ENCODE measurements around the gene ENTREP3. TPM values are rescaled to one million over a fixed set of nuclear protein-coding genes. Genes with fewer than 3 reads are reported as not detected.

ENTREP3 gene
- total RNA-seq, 1 experiment from 2014 or later = 20.7 TPM

DNA sequence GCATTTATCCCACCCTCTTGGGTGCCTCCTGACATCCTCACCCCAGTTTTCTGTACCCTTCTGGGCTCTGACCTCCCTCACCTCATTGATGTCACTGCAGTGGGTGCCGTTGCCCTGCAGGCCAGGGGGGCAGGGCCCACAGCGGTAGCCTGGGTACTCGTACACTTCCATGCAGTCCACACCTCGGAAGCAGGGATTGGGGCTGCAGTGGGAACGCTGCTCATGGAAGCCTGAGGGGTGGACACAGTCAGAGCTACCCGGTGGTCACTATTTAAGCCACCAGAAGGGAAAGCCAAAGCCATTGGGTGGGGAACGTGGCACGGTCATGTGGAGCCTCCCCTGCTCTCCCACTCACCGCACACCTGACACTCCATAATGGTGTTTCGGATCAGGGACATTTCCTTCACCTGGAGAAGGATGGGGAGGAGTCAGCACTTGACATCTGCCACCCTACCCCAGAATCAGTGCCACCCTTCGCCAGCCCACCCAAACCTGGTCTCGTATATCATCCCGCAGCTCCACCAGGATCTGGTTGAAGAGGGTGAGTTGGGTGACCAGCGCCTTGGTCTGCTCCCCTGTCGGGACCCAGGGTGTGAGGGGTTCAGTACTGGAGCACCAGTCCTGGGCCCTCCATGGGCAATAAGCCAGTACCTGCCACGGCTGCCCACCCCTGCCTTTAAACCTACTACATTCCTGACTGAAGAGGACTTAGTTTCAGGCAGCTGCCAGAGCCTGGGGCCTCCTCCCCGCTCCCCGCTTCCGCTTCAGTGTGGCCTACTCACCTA is 52.4 kb downstream of the ENTREP3 start:
- Histone ChIP-seq H3K9me2 (replicated peaks; ENCODE audit: insufficient read depth, low read length) (no peaks in the 10 kb centered on the region), H3K79me2 (ENCODE audit: low read length) (no peaks in the 10 kb centered on the region), H2AFZ (ENCODE audit: low read length) (no peak overlapping the region), H3K4me3 (ENCODE audit: low read length) (no peak overlapping the region), H3K36me3 (ENCODE audit: insufficient read depth, low read length) (no peaks in the 10 kb centered on the region), H4K20me1 (ENCODE audit: insufficient read depth, low read depth, low read length) (no peaks in the 10 kb centered on the region), H3K27me3 (ENCODE audit: low read length) (no peaks in the 10 kb centered on the region), H3K9ac (ENCODE audit: low read length) (no peak overlapping the region), H3K27ac (ENCODE audit: low read length) (no peak overlapping the region), H3K9me3 (ENCODE audit: low read length) (no peaks in the 10 kb centered on the region), H3K4me2 (ENCODE audit: low read depth, low read length, poor library complexity, severe bottlenecking) (no peak overlapping the region), H3K4me1 (ENCODE audit: low read length) (peaks cover 11% of the 10 kb centered on the region)
- DNase-seq = no peak

DNA sequence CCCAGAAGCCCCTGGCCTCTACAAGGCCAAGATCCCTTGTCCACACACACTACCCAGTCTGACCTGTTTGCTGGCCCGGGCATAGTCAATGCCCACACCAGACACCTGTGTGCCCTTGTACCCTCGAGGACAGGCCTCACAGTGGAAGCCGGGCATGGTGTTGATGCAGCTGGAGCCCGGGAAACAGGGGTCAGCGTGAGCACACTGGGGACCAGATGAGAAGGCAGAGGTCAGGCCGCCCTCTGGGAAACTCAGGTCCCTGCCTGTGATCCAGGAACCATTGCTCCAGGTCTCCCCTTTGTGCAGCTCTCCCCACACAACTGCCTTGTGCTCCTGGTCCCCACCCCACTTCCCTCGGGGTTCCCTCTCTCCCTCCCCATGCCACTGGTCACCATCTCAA is 53.1 kb downstream of the ENTREP3 start:
- Histone ChIP-seq H4K20me1 (ENCODE audit: insufficient read depth, low read depth, low read length) (no peaks in the 10 kb centered on the region), H3K27me3 (ENCODE audit: low read length) (no peaks in the 10 kb centered on the region), H3K4me3 (ENCODE audit: low read length) (no peak overlapping the region), H3K27ac (ENCODE audit: low read length) (no peak overlapping the region), H2AFZ (ENCODE audit: low read length) (no peak overlapping the region), H3K4me1 (ENCODE audit: low read length) (peaks cover 4% of the 10 kb centered on the region), H3K36me3 (ENCODE audit: insufficient read depth, low read length) (no peaks in the 10 kb centered on the region), H3K79me2 (ENCODE audit: low read length) (no peaks in the 10 kb centered on the region), H3K9me3 (ENCODE audit: low read length) (no peaks in the 10 kb centered on the region), H3K9me2 (replicated peaks; ENCODE audit: insufficient read depth, low read length) (no peaks in the 10 kb centered on the region), H3K9ac (ENCODE audit: low read length) (no peak overlapping the region), H3K4me2 (ENCODE audit: low read depth, low read length, poor library complexity, severe bottlenecking) (no peak overlapping the region)
- DNase-seq = no peak

DNA sequence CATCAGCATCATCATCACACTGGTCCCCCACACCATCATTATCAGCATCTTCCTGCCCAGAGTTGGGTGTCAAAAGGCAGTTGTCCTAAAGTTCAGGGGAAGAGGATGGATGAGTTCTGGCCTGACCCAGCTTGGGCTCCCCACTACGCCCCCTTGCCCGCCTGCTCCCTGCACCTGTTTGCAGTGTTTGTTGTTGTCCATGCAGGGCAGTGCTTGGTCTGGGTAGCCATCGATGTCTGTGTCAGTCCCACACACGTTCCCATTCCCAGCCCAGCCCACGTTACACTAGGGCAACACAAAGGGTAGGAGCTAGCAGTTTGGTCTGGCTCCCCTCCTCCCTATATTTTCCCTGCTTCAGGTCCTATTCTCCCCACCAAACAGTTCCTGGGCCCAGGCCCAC is 54.4 kb downstream of the ENTREP3 start:
- Histone ChIP-seq H4K20me1 (ENCODE audit: insufficient read depth, low read depth, low read length) (no peaks in the 10 kb centered on the region), H3K9me3 (ENCODE audit: low read length) (no peaks in the 10 kb centered on the region), H3K36me3 (ENCODE audit: insufficient read depth, low read length) (no peaks in the 10 kb centered on the region), H3K27ac (ENCODE audit: low read length) (no peak overlapping the region), H3K27me3 (ENCODE audit: low read length) (no peaks in the 10 kb centered on the region), H3K4me3 (ENCODE audit: low read length) (no peak overlapping the region), H3K9me2 (replicated peaks; ENCODE audit: insufficient read depth, low read length) (no peaks in the 10 kb centered on the region), H2AFZ (ENCODE audit: low read length) (no peak overlapping the region), H3K4me2 (ENCODE audit: low read depth, low read length, poor library complexity, severe bottlenecking) (no peak overlapping the region), H3K9ac (ENCODE audit: low read length) (no peak overlapping the region), H3K4me1 (ENCODE audit: low read length) (peaks cover 6% of the 10 kb centered on the region), H3K79me2 (ENCODE audit: low read length) (no peaks in the 10 kb centered on the region)
- DNase-seq = no peak

DNA sequence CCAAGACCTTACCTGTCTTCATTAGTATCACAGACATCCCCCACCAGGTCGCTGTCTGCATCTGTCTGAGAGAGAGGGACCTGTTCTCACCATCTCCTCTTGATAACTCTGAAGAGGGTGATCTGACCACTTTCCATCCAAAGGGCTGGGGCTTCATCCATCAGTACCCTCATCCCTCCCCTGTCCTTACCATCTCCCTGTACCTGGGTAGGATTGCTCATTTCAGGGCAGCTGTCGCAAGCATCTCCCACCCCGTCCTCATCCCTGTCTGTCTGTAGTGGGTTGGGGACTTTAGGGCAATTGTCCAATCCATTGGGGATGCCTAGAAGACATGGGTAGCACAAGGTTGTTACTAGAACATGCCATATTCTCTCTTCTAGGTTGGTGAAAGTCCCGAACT is 55.5 kb downstream of the ENTREP3 start:
- Histone ChIP-seq H3K4me2 (ENCODE audit: low read depth, low read length, poor library complexity, severe bottlenecking) (no peak overlapping the region), H4K20me1 (ENCODE audit: insufficient read depth, low read depth, low read length) (no peaks in the 10 kb centered on the region), H3K27ac (ENCODE audit: low read length) (no peak overlapping the region), H3K4me3 (ENCODE audit: low read length) (no peak overlapping the region), H3K4me1 (ENCODE audit: low read length) (peaks cover 14% of the 10 kb centered on the region), H3K36me3 (ENCODE audit: insufficient read depth, low read length) (no peaks in the 10 kb centered on the region), H3K9ac (ENCODE audit: low read length) (no peak overlapping the region), H3K9me3 (ENCODE audit: low read length) (no peaks in the 10 kb centered on the region), H3K9me2 (replicated peaks; ENCODE audit: insufficient read depth, low read length) (no peaks in the 10 kb centered on the region), H3K79me2 (ENCODE audit: low read length) (no peaks in the 10 kb centered on the region), H2AFZ (ENCODE audit: low read length) (no peak overlapping the region), H3K27me3 (ENCODE audit: low read length) (no peaks in the 10 kb centered on the region)
- DNase-seq = no peak

DNA sequence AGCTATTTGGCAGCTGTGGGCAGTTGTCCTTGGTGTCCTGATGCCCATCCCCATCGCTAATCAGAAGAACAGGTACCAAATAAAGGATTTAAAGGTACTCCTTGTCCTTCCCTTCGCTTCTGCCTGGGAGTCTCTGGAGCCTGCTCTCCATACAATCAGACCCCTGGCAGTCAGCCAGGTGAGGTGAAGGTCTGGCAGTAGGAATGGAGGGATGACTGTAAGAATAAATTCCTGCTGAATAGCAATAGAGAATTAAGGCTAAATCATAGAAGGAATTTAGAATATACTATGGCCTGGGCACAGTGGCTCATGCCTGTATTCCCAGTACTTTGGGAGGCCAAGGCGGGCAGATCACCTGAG is 56.8 kb downstream of the ENTREP3 start:
- Histone ChIP-seq H3K4me2 (ENCODE audit: low read depth, low read length, poor library complexity, severe bottlenecking) (no peak overlapping the region), H3K9me3 (ENCODE audit: low read length) (no peaks in the 10 kb centered on the region), H3K27me3 (ENCODE audit: low read length) (no peaks in the 10 kb centered on the region), H3K4me1 (ENCODE audit: low read length) (peaks cover 25% of the 10 kb centered on the region), H3K4me3 (ENCODE audit: low read length) (no peak overlapping the region), H2AFZ (ENCODE audit: low read length) (no peak overlapping the region), H4K20me1 (ENCODE audit: insufficient read depth, low read depth, low read length) (no peaks in the 10 kb centered on the region), H3K9ac (ENCODE audit: low read length) (no peak overlapping the region), H3K27ac (ENCODE audit: low read length) (no peak overlapping the region), H3K79me2 (ENCODE audit: low read length) (no peaks in the 10 kb centered on the region), H3K36me3 (ENCODE audit: insufficient read depth, low read length) (no peaks in the 10 kb centered on the region), H3K9me2 (replicated peaks; ENCODE audit: insufficient read depth, low read length) (no peaks in the 10 kb centered on the region)
- DNase-seq = no peak

DNA sequence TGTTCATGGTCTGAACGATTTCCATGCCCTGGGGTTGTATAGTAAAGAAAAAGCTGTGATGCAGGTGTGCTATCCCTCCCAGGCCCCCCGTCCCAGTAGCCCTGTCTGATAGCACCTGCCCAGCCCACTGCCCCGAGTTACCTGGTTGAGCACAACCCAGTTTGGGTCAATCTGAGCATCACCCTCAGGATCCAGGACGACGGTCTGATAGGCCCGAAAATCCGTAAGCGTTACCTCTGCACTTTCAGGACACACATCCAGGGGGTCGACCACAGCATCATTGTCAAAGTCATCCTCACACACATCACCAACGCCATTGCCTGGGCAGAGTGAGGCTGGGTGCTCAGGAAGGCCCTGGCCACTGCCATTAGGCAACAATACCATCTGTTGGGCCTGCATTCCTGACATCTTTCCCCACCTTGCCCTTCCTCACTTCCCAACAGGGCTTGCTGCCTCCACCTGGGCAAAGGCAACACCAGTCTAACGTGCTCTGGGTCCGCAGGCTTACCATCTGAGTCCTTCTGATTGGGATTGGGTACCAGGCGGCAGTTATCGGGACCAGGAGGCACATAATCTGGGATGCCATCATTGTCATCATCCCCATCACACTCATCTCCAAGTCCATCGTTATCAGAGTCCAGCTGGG is 57.3 kb downstream of the ENTREP3 start:
- Histone ChIP-seq H4K20me1 (ENCODE audit: insufficient read depth, low read depth, low read length) (no peaks in the 10 kb centered on the region), H2AFZ (ENCODE audit: low read length) (no peak overlapping the region), H3K27ac (ENCODE audit: low read length) (no peak overlapping the region), H3K36me3 (ENCODE audit: insufficient read depth, low read length) (no peaks in the 10 kb centered on the region), H3K4me2 (ENCODE audit: low read depth, low read length, poor library complexity, severe bottlenecking) (no peak overlapping the region), H3K4me3 (ENCODE audit: low read length) (no peak overlapping the region), H3K79me2 (ENCODE audit: low read length) (no peaks in the 10 kb centered on the region), H3K27me3 (ENCODE audit: low read length) (no peaks in the 10 kb centered on the region), H3K9ac (ENCODE audit: low read length) (no peak overlapping the region), H3K9me2 (replicated peaks; ENCODE audit: insufficient read depth, low read length) (no peaks in the 10 kb centered on the region), H3K4me1 (ENCODE audit: low read length) (peaks cover 30% of the 10 kb centered on the region), H3K9me3 (ENCODE audit: low read length) (no peaks in the 10 kb centered on the region)
- DNase-seq = no peak

Other genes with a start within 250 kb of the ENTREP3 start
- gene DCST2, start 221.7 kb downstream of the ENTREP3 start, total RNA-seq (2014; rRNA removed; shearing (Covaris generic); ENCODE audit: low replicate concordance) = 1.3 and 3.5 TPM in 2 replicates
- not detected in 2 replicates for gene DCST1, start 221.7 kb downstream of the ENTREP3 start, total RNA-seq (2014; rRNA removed; shearing (Covaris generic); ENCODE audit: low replicate concordance)
- 33.6 and 50.0 TPM in 2 replicates for gene ADAM15, start 204.2 kb downstream of the ENTREP3 start, total RNA-seq (2014; rRNA removed; shearing (Covaris generic); ENCODE audit: low replicate concordance)
- gene EFNA4, start 191.7 kb downstream of the ENTREP3 start, total RNA-seq (2014; rRNA removed; shearing (Covaris generic); ENCODE audit: low replicate concordance) = 10.4 and 14.5 TPM in 2 replicates
- gene EFNA3, start 176.6 kb downstream of the ENTREP3 start, total RNA-seq (2014; rRNA removed; shearing (Covaris generic); ENCODE audit: low replicate concordance) = 12.2 and 15.7 TPM in 2 replicates
- not detected in 2 replicates for gene EFNA1, start 127.6 kb downstream of the ENTREP3 start, total RNA-seq (2014; rRNA removed; shearing (Covaris generic); ENCODE audit: low replicate concordance)
- gene SLC50A1, start 119.6 kb downstream of the ENTREP3 start, total RNA-seq (2014; rRNA removed; shearing (Covaris generic); ENCODE audit: low replicate concordance) = 47.8 and 56.5 TPM in 2 replicates
- gene DPM3, start 115.0 kb downstream of the ENTREP3 start, total RNA-seq (2014; rRNA removed; shearing (Covaris generic); ENCODE audit: low replicate concordance) = 22.2 and 33.2 TPM in 2 replicates
- gene KRTCAP2, start 82.2 kb downstream of the ENTREP3 start, total RNA-seq (2014; rRNA removed; shearing (Covaris generic); ENCODE audit: low replicate concordance) = 237 and 400 TPM in 2 replicates
- 5.1 and 19.2 TPM in 2 replicates for gene TRIM46, start 81.6 kb downstream of the ENTREP3 start, total RNA-seq (2014; rRNA removed; shearing (Covaris generic); ENCODE audit: low replicate concordance)
- gene THBS3, start 47.6 kb downstream of the ENTREP3 start, total RNA-seq (2014; rRNA removed; shearing (Covaris generic); ENCODE audit: low replicate concordance) = 11.9 and 18.7 TPM in 2 replicates
- gene MTX1, start 46.8 kb downstream of the ENTREP3 start, total RNA-seq (2014; rRNA removed; shearing (Covaris generic); ENCODE audit: low replicate concordance) = 49.5 and 56.9 TPM in 2 replicates
- gene SCAMP3, start 6.9 kb upstream of the ENTREP3 start, total RNA-seq (2014; rRNA removed; shearing (Covaris generic); ENCODE audit: low replicate concordance) = 69.7 and 73.5 TPM in 2 replicates
- gene CLK2, start 18.0 kb upstream of the ENTREP3 start, total RNA-seq (2014; rRNA removed; shearing (Covaris generic); ENCODE audit: low replicate concordance) = 78.7 and 99.6 TPM in 2 replicates
- 5.9 and 6.3 TPM in 2 replicates for gene HCN3, start 22.0 kb upstream of the ENTREP3 start, total RNA-seq (2014; rRNA removed; shearing (Covaris generic); ENCODE audit: low replicate concordance)
- gene PKLR, start 46.0 kb upstream of the ENTREP3 start, total RNA-seq (2014; rRNA removed; shearing (Covaris generic); ENCODE audit: low replicate concordance) = not detected in 2 replicates
- gene FDPS, start 53.4 kb upstream of the ENTREP3 start, total RNA-seq (2014; rRNA removed; shearing (Covaris generic); ENCODE audit: low replicate concordance) = 298 and 377 TPM in 2 replicates
- 8.3 and 9.2 TPM in 2 replicates for gene RUSC1, start 65.4 kb upstream of the ENTREP3 start, total RNA-seq (2014; rRNA removed; shearing (Covaris generic); ENCODE audit: low replicate concordance)

All from Karpas-422 (cell line).